Measurements from ENCODE around the gene GPR146.

DNA sequence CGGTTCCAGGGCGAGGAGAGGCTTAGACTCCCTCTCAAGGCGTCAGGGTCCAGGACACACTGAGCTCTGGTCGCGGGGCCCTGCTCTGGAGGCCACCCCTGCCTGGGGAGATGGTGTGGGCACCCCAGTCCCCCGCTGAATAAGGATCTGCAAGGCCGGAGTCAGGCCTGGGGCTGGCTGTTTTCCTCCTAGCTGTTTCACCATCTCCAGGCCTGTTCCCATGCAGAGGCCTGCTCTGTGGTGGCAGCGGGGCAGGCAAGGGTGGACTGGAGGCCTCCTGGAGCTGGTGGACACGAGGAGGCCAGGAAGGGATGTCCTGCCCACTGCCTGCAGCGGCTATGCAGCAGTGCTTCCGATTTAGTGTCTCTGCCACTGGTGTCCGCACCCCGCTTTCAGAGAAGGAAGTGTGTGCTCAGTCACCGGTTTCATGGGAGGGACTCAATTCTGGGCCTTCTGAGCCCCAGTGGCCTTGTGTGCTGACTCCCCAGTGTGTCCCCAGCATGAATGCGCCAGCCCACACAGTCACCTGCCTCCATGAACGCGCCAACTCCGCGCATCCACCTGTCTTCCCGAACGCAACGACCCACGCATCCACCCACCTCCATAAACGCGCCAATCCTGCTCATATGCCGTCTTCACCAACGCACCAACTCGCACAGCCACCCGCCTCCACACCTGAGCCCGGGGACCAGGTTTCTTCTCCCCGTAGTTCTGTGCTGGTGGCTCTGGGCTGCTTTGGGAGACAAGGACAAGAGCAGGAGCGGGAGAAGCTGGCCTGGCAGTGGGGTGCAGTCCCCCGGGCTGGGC, 14.5 kb upstream of the GPR146 start:
- TF ChIP-seq, protein P1, sequence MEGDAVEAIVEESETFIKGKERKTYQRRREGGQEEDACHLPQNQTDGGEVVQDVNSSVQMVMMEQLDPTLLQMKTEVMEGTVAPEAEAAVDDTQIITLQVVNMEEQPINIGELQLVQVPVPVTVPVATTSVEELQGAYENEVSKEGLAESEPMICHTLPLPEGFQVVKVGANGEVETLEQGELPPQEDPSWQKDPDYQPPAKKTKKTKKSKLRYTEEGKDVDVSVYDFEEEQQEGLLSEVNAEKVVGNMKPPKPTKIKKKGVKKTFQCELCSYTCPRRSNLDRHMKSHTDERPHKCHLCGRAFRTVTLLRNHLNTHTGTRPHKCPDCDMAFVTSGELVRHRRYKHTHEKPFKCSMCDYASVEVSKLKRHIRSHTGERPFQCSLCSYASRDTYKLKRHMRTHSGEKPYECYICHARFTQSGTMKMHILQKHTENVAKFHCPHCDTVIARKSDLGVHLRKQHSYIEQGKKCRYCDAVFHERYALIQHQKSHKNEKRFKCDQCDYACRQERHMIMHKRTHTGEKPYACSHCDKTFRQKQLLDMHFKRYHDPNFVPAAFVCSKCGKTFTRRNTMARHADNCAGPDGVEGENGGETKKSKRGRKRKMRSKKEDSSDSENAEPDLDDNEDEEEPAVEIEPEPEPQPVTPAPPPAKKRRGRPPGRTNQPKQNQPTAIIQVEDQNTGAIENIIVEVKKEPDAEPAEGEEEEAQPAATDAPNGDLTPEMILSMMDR (IDR thresholded peaks at IDR 0.05): no peak
- TF ChIP-seq POLR2AphosphoS5 (IDR thresholded peaks at IDR 0.05; ENCODE audit: low read depth, low read length): no peak
- TF ChIP-seq SIN3A (IDR thresholded peaks at IDR 0.05; ENCODE audit: borderline replicate concordance, insufficient read depth, low read depth, low read length): no peak

Measured in Panc1 (cell line).